Dermis microvascular lymphatic vessel endothelial cell (primary cell): ENCODE measurements around the gene COA3. TPM values are rescaled to one million over a fixed set of nuclear protein-coding genes. Genes with fewer than 3 reads are reported as not detected.

Experiments
- DNase-seq, 2 donors: peaks; one replicate each; pipeline versions ENCODE4 v3.0.0 to v3.0.0-alpha.2; 2010; ENCODE audit warnings: low read depth in 2 of 2
- total RNA-seq: library from RNA; depleted of rRNA; stranded (reverse); fragments of >200 nt; gene quantifications from 2 replicates; pipeline ENCODE4 v1.2.1, GENCODE V29; 2014

The COA3 gene
- total RNA-seq, result 60.1 and 67.0 TPM in 2 replicates

GRCh38 chr17:42798383-42799380 lies at the start of gene COA3, which contains the start of gene CNTD1:
Gene COA3, minus strand, starts transcription at chr17:42798704. Its CDS starts 23 bp downstream, at chr17:42798681.
Gene CNTD1, plus strand, starts transcription at chr17:42798861. Its CDS starts 207 bp downstream, at chr17:42799068.
- DNase-seq, result peak; percentile 69 to 87

GRCh38 chr17:42848093-42848492 lies 49.6 kb upstream of the COA3 start:
- no peak for DNase-seq

GRCh38 chr17:42846594-42847280 lies 48.2 kb upstream of the COA3 start:
- DNase-seq, result no peak

- no peak for DNase-seq
These were observed 47.6 kb upstream of the COA3 start for GRCh38 chr17:42845918-42846593.

- no peak for DNase-seq
These were observed 47.0 kb upstream of the COA3 start for GRCh38 chr17:42845556-42845917.

GRCh38 chr17:42844761-42845555 lies 46.5 kb upstream of the COA3 start:
- DNase-seq, result no peak

GRCh38 chr17:42844271-42844670 lies 45.8 kb upstream of the COA3 start, which contains the start of gene AOC2:
Gene AOC2, plus strand, starts transcription at chr17:42844580. Its CDS starts 47 bp downstream, at chr17:42844627.
- DNase-seq, result no peak

- DNase-seq, result peak; percentile 55 to 78
These were observed 44.9 kb upstream of the COA3 start for GRCh38 chr17:42843358-42843934.

GRCh38 chr17:42841975-42842685 lies 43.6 kb upstream of the COA3 start:
- DNase-seq, result no peak

- DNase-seq, result no peak
These were observed 37.2 kb upstream of the COA3 start for GRCh38 chr17:42835732-42836131.

GRCh38 chr17:42833767-42834422 lies 35.4 kb upstream of the COA3 start:
- no peak for DNase-seq

GRCh38 chr17:42832934-42833766 lies 34.6 kb upstream of the COA3 start, which contains the start of gene PSME3:
Gene PSME3, plus strand, starts transcription at chr17:42833397. Its CDS starts 235 bp downstream, at chr17:42833632.
- DNase-seq, result peak; percentile 78 to 88

GRCh38 chr17:42832213-42832933 lies 33.9 kb upstream of the COA3 start:
- no peak for DNase-seq

- DNase-seq, result no peak
These were observed 32.5 kb upstream of the COA3 start for GRCh38 chr17:42830971-42831370.

- DNase-seq, result no peak
These were observed 29.0 kb upstream of the COA3 start for GRCh38 chr17:42827472-42827871.

GRCh38 chr17:42821176-42821575 lies 22.7 kb upstream of the COA3 start:
- no peak for DNase-seq

GRCh38 chr17:42819939-42820535 lies 21.5 kb upstream of the COA3 start:
- DNase-seq, result peak; percentile 48 to 78
